ENCODE results near the gene EVI5L.

GRCh38 chr19:7795555-7796161 lies 34.4 kb upstream of the EVI5L start:
- no peak for TF ChIP-seq CTCF (IDR thresholded peaks at IDR 0.05; ENCODE audit: control extremely low read depth in 1 of 3, insufficient read depth in 1 of 3, low read depth in 1 of 3, low read length in 3 of 3)
- TF ChIP-seq NRF1 (IDR thresholded peaks at IDR 0.05; ENCODE audit: low read depth, low read length), result no peak
- no peak for TF ChIP-seq GABPA (IDR thresholded peaks at IDR 0.05; ENCODE audit: borderline replicate concordance, insufficient read depth, low read length)
- no peak for TF ChIP-seq POLR2A (IDR thresholded peaks at IDR 0.05; ENCODE audit: control extremely low read depth in 1 of 2, low read depth in 2 of 2, low read length in 2 of 2)
- no peak for TF ChIP-seq RAD21 (IDR thresholded peaks at IDR 0.05 in 1 of 2, conservative IDR thresholded peaks at IDR 0.05 in 1 of 2; ENCODE audit: low read depth in 2 of 2, low read length in 2 of 2)
- TF ChIP-seq ZNF274 (IDR thresholded peaks at IDR 0.05; ENCODE audit: borderline replicate concordance, extremely low read depth, low read length), result no peak
- TF ChIP-seq EZH2 (IDR thresholded peaks at IDR 0.05; ENCODE audit: low read depth, low read length, severe bottlenecking), result no peak
- TF ChIP-seq JUND (IDR thresholded peaks at IDR 0.05; ENCODE audit: low read length), result no peak
- TF ChIP-seq TAF7 (optimal IDR thresholded peaks at IDR 0.05; ENCODE audit: borderline replicate concordance, low read depth, low read length), result no peak
- no peak for TF ChIP-seq POLR2AphosphoS5 (IDR thresholded peaks at IDR 0.05; ENCODE audit: low read depth, low read length)
- no peak for TF ChIP-seq EGR1 (IDR thresholded peaks at IDR 0.05; ENCODE audit: borderline replicate concordance, low read depth, low read length)
- TF ChIP-seq CBX8 (IDR thresholded peaks at IDR 0.05; ENCODE audit: borderline replicate concordance, low read depth, low read length), result no peak
- no peak for TF ChIP-seq CHD2 (IDR thresholded peaks at IDR 0.05; ENCODE audit: low read length)
